ENCODE measurements around the gene VWA3B.

VWA3B gene

DNA sequence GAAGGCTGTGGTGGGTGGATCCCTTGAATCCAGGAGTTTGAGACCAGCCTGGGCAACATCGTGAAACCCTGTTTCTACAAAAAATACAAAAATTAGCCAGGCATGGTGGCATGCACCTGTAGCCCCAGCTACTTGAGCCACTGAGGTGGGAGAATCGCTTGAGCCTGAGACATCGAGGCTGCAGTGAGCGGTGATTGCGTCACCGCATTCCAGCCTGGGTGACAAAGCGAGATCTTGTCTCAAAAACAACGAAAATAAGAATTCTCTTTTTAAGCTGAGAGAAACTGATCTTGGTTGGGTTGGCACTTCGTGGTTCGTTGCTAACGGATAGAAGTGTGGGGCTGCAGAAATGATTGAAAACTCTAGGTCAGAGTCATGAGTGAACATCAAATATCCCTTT, 150.0 kb downstream of the VWA3B start:
- Histone ChIP-seq H3K27me3 (ENCODE audit: low read length) (no peaks in the 10 kb centered on the region), H2AFZ (ENCODE audit: low read depth, low read length, severe bottlenecking) (no peak overlapping the region)

GRCh38 chr2:98240786-98241398, 153.9 kb downstream of the VWA3B start:
- no peaks in the 10 kb centered on the region for H3F3A ChIP-seq (ENCODE audit: insufficient read depth)
- H2AFZ ChIP-seq (ENCODE audit: low read depth, low read length, severe bottlenecking): no peak overlapping the region
- H3K4me3 ChIP-seq (ENCODE audit: insufficient read depth, low read length, poor library complexity, severe bottlenecking): no peak overlapping the region
- H3K9me2 ChIP-seq (replicated peaks; ENCODE audit: insufficient read depth, low read length): no peaks in the 10 kb centered on the region
- no peaks in the 10 kb centered on the region for H3K9me3 ChIP-seq (ENCODE audit: insufficient read depth, low read length)
- H3K79me2 ChIP-seq (ENCODE audit: insufficient read depth, low read length): no peaks in the 10 kb centered on the region
- H3K27ac ChIP-seq (ENCODE audit: low read depth, low read length): no peak overlapping the region
- TF ChIP-seq, protein P1, sequence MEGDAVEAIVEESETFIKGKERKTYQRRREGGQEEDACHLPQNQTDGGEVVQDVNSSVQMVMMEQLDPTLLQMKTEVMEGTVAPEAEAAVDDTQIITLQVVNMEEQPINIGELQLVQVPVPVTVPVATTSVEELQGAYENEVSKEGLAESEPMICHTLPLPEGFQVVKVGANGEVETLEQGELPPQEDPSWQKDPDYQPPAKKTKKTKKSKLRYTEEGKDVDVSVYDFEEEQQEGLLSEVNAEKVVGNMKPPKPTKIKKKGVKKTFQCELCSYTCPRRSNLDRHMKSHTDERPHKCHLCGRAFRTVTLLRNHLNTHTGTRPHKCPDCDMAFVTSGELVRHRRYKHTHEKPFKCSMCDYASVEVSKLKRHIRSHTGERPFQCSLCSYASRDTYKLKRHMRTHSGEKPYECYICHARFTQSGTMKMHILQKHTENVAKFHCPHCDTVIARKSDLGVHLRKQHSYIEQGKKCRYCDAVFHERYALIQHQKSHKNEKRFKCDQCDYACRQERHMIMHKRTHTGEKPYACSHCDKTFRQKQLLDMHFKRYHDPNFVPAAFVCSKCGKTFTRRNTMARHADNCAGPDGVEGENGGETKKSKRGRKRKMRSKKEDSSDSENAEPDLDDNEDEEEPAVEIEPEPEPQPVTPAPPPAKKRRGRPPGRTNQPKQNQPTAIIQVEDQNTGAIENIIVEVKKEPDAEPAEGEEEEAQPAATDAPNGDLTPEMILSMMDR (IDR thresholded peaks at IDR 0.05; ENCODE audit: insufficient read depth, low read length, poor library complexity, severe bottlenecking): no peak
- no peak for TF ChIP-seq EZH2phosphoT487 (conservative IDR thresholded peaks at IDR 0.05; ENCODE audit: low read length)
- H3K27me3 ChIP-seq (ENCODE audit: low read length): no peaks in the 10 kb centered on the region
- H4K20me1 ChIP-seq (ENCODE audit: low read depth, low read length): no peaks in the 10 kb centered on the region
- no peak overlapping the region for H3K9ac ChIP-seq (ENCODE audit: low read length)
- H3K36me3 ChIP-seq (ENCODE audit: low read length): no peaks in the 10 kb centered on the region
- no peak overlapping the region for H3K4me2 ChIP-seq (ENCODE audit: low read depth, low read length, poor library complexity, severe bottlenecking)

More for the DNA sequence above, 150.0 kb downstream of the VWA3B start:
- Histone ChIP-seq H4K20me1 (ENCODE audit: low read depth, low read length) (no peaks in the 10 kb centered on the region), H3K27ac (ENCODE audit: low read depth, low read length) (no peak overlapping the region), H3K79me2 (ENCODE audit: insufficient read depth, low read length) (no peaks in the 10 kb centered on the region), H3K4me3 (ENCODE audit: insufficient read depth, low read length, poor library complexity, severe bottlenecking) (no peak overlapping the region), H3K9me2 (replicated peaks; ENCODE audit: insufficient read depth, low read length) (no peaks in the 10 kb centered on the region), H3K4me2 (ENCODE audit: low read depth, low read length, poor library complexity, severe bottlenecking) (no peak overlapping the region), H3K36me3 (ENCODE audit: low read length) (no peaks in the 10 kb centered on the region), H3K9ac (ENCODE audit: low read length) (no peak overlapping the region), H3F3A (ENCODE audit: insufficient read depth) (no peaks in the 10 kb centered on the region), H3K9me3 (ENCODE audit: insufficient read depth, low read length) (no peaks in the 10 kb centered on the region)
- no peak for TF ChIP-seq EZH2phosphoT487 (conservative IDR thresholded peaks at IDR 0.05; ENCODE audit: low read length)
- TF ChIP-seq, protein P1 (IDR thresholded peaks at IDR 0.05; ENCODE audit: insufficient read depth, low read length, poor library complexity, severe bottlenecking): no peak

- no peak overlapping the region for H2AFZ ChIP-seq (ENCODE audit: low read depth, low read length, severe bottlenecking)
- no peak overlapping the region for H3K4me3 ChIP-seq (ENCODE audit: insufficient read depth, low read length, poor library complexity, severe bottlenecking)
- no peak overlapping the region for H3K9ac ChIP-seq (ENCODE audit: low read length)
- H3K79me2 ChIP-seq (ENCODE audit: insufficient read depth, low read length): no peaks in the 10 kb centered on the region
- H3K27ac ChIP-seq (ENCODE audit: low read depth, low read length): no peak overlapping the region
- H3K4me2 ChIP-seq (ENCODE audit: low read depth, low read length, poor library complexity, severe bottlenecking): no peak overlapping the region
- no peaks in the 10 kb centered on the region for H3K27me3 ChIP-seq (ENCODE audit: low read length)
- TF ChIP-seq, protein P1 (IDR thresholded peaks at IDR 0.05; ENCODE audit: insufficient read depth, low read length, poor library complexity, severe bottlenecking): no peak
- TF ChIP-seq EZH2phosphoT487 (conservative IDR thresholded peaks at IDR 0.05; ENCODE audit: low read length): no peak
- H3K9me2 ChIP-seq (replicated peaks; ENCODE audit: insufficient read depth, low read length): no peaks in the 10 kb centered on the region
- 0 out of 2 replicates have a peak, but pooled peaks cover under 1% of the 10 kb centered on the region for H3K9me3 ChIP-seq (ENCODE audit: insufficient read depth, low read length)
- H3F3A ChIP-seq (ENCODE audit: insufficient read depth): no peaks in the 10 kb centered on the region
- H3K36me3 ChIP-seq (ENCODE audit: low read length): no peaks in the 10 kb centered on the region
- H4K20me1 ChIP-seq (ENCODE audit: low read depth, low read length): no peaks in the 10 kb centered on the region
Measured at GRCh38 chr2:98241592-98241991, 154.6 kb downstream of the VWA3B start.
